HepG2 (cell line): Measurements from ENCODE around the gene ATL2. TPM values are rescaled to one million over a fixed set of nuclear protein-coding genes. Genes with fewer than 3 reads are reported as not detected.

Experiments
- DZIP1 ChIP-seq: sonication (generic); formaldehyde crosslinking; IDR thresholded peaks from 2 replicates; pipeline ENCODE4 v1.5.0; 2020; ENCODE audit warnings: mild to moderate bottlenecking, missing genetic modification reagents
- ISX ChIP-seq: sonication (generic); formaldehyde crosslinking; conservative IDR thresholded peaks from 2 replicates; pipeline ENCODE4 v1.5.0; 2020; ENCODE audit warnings: missing genetic modification reagents
- MAX ChIP-seq: IDR thresholded peaks from 2 replicates; pipeline ENCODE4 v1.6.1; 2012; ENCODE audit warnings: inconsistent platforms
- MBD4 ChIP-seq: IDR thresholded peaks from 2 replicates; pipeline ENCODE4 v1.6.1; 2012; ENCODE audit warnings: low read length, inconsistent platforms, borderline replicate concordance
- PRDM10 ChIP-seq: sonication (generic); formaldehyde crosslinking; IDR thresholded peaks from 2 replicates; pipeline ENCODE4 v1.4.0; 2020; ENCODE audit warnings: low read depth, missing genetic modification reagents
- SP1 ChIP-seq, 2 experiments: fragments of 450-650 bp in 1 of 2; sonication (generic) in 1 of 2; formaldehyde crosslinking in 1 of 2; IDR thresholded peaks; 2 replicates each; pipeline versions ENCODE4 v1.4.0 to v1.6.1; 2016 to 2020; ENCODE audit warnings: missing genetic modification reagents in 1 of 2
- TFDP1 ChIP-seq: IDR thresholded peaks from 2 replicates; pipeline ENCODE4 v1.6.1; 2016; ENCODE audit warnings: missing compliant biosample characterization, missing genetic modification reagents, borderline replicate concordance
- ZBTB14 ChIP-seq: sonication (generic); formaldehyde crosslinking; IDR thresholded peaks from 2 replicates; pipeline ENCODE4 v1.4.0; 2020; ENCODE audit warnings: missing genetic modification reagents
- ZHX2 ChIP-seq, 2 experiments: sonication (generic) in 1 of 2; formaldehyde crosslinking in 1 of 2; IDR thresholded peaks; 2 replicates each; pipeline versions ENCODE4 v1.6.1 to v1.9.0; 2014 to 2022; ENCODE audit warnings: antibody characterized with exemption in 1 of 2, borderline replicate concordance in 1 of 2, inconsistent platforms in 1 of 2, low read depth in 1 of 2, missing genetic modification reagents in 1 of 2
- ZNF607 ChIP-seq: sonication (generic); formaldehyde crosslinking; IDR thresholded peaks from 2 replicates; pipeline ENCODE4 v1.5.1; 2020; ENCODE audit warnings: missing genetic modification reagents, mild to moderate bottlenecking, borderline replicate concordance
- ZNF841 ChIP-seq: sonication (generic); formaldehyde crosslinking; IDR thresholded peaks from 2 replicates; pipeline ENCODE4 v1.8.1; 2023; ENCODE audit warnings: missing genetic modification reagents, borderline replicate concordance
- polyA plus RNA-seq, 8 experiments: library from polyadenylated mRNA; depleted of rRNA in 3 of 8; stranded (reverse) in 7 of 8; unstranded in 1 of 8; fragments of >200 nt; fragmentation: Illumina TruSeq in 4 of 8; extraction: Trizol in 4 of 8; gene quantifications; 2 replicates each; pipeline versions ENCODE4 v1.2.1 to v1.2.3, GENCODE V29; 2011 to 2016; ENCODE audit warnings: low read depth in 4 of 8, missing spikeins in 1 of 8, mixed read lengths in 1 of 8; ENCODE audit not compliant: insufficient read depth in 1 of 8
- total RNA-seq, 5 experiments: library from RNA; depleted of rRNA; stranded (reverse); fragments of >200 nt; fragmentation: Illumina TruSeq; extraction: Trizol; gene quantifications; 2 replicates each; pipeline ENCODE4 v1.2.3, GENCODE V29; 2016; ENCODE audit warnings: low read depth in 1 of 5

Gene ATL2
- total and polyA plus RNA-seq, 2 of the 13 experiments (the other 11 are each of a cell fraction or from before 2014, with no cell fraction given): 56.5 to 119 TPM

- TF ChIP-seq ZNF841 (CRISPR knock-in tag): no peak
- no peak for TF ChIP-seq SP1 (IDR thresholded peaks at IDR 0.05)
- peak; percentile 65 for TF ChIP-seq SP1 (CRISPR knock-in tag; IDR thresholded peaks at IDR 0.05)
- peak; percentile 67; the same call in 1 of the 2 replicates for TF ChIP-seq PRDM10
- no peak for TF ChIP-seq DZIP1 (CRISPR knock-in tag)
- no peak for TF ChIP-seq MBD4
- TF ChIP-seq ZBTB14 (CRISPR knock-in tag): no peak; the same call in 1 of the 2 replicates
- TF ChIP-seq MAX: no peak; the same call in none of the 2 replicates
- TF ChIP-seq ZNF607: no peak; the same call in 1 of the 2 replicates
- TF ChIP-seq ZHX2 (IDR thresholded peaks at IDR 0.05; ENCODE audit: low read depth): peak; percentile 91
- no peak for TF ChIP-seq ZHX2 (CRISPR knock-in tag; IDR thresholded peaks at IDR 0.05; ENCODE audit: borderline replicate concordance)
- 0 out of 2 replicates have a peak, but pooled peaks have one; percentile 11 for TF ChIP-seq ISX
- TF ChIP-seq TFDP1 (CRISPR knock-in tag): peak; percentile 58; the same call in 1 of the 2 replicates
Observed at GRCh38 chr2:38377050-38377828, at the start of gene ATL2 (continued).
